GM12892 (cell line): ENCODE data around the gene ST3GAL3.

Source experiments
- DNase-seq: peaks from one replicate; pipeline ENCODE4 v3.0.0; 2011; ENCODE audit not compliant: insufficient read length
- FAIRE-seq: peaks from 2 replicates; lab custom pipeline; 2011; peaks lifted over from hg19 to GRCh38; lab: Jason Lieb, UNC
- POLR2A ChIP-seq: IDR thresholded peaks from 2 replicates; pipeline ENCODE4 v1.6.1; 2011; ENCODE audit warnings: low read depth, low read length, control low read depth
- POLR2AphosphoS5 ChIP-seq: IDR thresholded peaks from 2 replicates; pipeline ENCODE4 v1.6.1; 2011; ENCODE audit warnings: low read depth, low read length, control low read depth
- TAF1 ChIP-seq: IDR thresholded peaks from 2 replicates; pipeline ENCODE4 v1.6.1; 2011; ENCODE audit warnings: low read depth, mild to moderate bottlenecking, control low read depth, low read length, borderline replicate concordance

ST3GAL3 gene

DNA sequence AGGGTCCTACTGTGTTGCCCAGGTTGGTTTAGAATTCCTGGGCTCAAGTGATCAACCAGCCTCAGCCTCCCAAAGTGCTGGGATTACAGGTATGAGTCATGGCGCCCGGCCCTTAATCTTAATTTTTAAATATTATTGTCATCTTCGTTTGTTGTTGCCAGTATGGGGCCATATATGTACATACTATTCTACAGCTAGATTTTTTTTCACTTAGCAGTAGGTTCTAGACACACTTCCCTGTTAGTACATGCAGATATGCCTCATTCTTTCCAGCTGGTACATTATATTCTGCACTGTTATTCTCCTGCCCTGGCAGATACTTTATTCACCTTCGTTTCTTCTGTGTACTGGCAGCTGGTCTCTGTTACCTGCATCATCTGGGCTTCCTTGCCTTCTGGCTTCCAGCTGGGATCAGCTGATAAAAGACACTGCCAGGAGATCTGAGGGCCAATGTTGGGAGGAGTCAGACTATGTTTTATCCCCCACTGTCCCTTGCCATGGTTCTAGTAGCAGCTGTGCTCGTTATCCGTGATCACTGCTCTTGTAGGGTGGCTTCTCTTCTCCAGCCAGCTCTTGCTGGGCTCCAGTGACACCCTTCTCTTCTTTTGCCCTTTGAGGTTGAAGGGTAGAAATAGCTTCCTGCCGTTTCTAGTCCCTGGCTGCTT, 24.7 kb downstream of the ST3GAL3 start:
- DNase-seq (no peak), FAIRE-seq (no peak)
- TF ChIP-seq TAF1, result no peak
- TF ChIP-seq POLR2A, result no peak
- no peak for TF ChIP-seq POLR2AphosphoS5

DNA sequence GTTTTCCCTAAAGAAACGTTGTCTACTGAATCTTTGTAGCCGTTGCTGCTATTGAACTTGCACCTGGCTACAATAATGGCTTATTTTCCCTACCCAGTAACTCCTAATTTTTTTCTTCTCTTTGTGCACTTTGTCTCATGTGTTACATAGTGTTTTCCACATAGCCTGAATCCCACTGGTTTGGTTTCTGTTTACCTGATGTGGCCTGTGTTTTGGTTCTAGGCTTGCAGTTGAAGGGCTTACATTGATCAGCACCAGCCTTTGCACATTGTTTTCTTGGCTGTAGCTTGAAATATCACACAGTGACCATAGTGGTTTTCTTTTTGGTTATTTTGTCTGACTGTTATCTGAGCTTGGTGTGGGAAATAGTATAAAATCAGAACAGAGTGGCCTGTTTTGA, 29.5 kb downstream of the ST3GAL3 start:
- DNase-seq (no peak), FAIRE-seq (no peak)
- no peak for TF ChIP-seq TAF1

DNA sequence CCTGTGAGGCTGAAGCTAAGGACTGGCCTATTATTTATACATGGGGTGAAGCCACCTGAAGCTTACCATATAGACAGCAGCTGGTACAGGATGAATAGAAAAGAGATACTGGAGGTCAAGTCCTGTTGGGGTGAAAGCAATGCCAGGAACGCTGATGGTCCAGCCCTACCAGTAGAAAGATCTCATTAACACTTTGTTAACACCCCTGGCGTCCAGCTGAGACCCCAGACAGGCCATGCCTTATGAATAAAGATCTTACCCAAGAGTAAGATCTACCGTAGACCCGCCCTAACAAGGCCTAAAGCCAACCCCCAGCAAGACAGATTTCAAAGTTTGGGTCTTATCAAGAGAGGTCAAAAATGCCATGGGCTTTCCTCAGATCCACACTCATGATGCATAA, 34.7 kb downstream of the ST3GAL3 start:
- FAIRE-seq (no peak), DNase-seq (no peak)
- TF ChIP-seq POLR2AphosphoS5 (no peak), POLR2A (no peak), TAF1 (no peak)

DNA sequence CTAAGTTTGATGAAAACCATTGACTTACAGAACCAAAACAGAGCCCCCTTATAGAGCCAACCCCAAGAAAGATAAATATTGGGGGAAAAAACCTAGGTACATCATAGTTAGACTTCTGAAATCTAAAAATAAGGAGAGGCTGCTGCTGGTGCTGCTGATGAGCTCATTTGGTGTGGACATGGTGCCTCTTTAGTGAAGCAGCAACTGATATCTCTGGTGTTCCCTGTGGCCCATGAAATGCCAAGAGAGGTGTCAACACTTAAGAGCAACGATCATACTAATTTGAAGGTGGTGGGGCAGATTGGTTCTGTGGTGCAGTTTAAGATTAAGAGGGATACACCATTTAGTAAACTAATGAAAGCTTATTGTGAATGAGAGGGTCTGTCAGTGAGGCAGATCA, 35.9 kb downstream of the ST3GAL3 start:
- no peak for DNase-seq
- FAIRE-seq, result no peak
- TF ChIP-seq TAF1 (no peak), POLR2A (no peak), POLR2AphosphoS5 (no peak)

DNA sequence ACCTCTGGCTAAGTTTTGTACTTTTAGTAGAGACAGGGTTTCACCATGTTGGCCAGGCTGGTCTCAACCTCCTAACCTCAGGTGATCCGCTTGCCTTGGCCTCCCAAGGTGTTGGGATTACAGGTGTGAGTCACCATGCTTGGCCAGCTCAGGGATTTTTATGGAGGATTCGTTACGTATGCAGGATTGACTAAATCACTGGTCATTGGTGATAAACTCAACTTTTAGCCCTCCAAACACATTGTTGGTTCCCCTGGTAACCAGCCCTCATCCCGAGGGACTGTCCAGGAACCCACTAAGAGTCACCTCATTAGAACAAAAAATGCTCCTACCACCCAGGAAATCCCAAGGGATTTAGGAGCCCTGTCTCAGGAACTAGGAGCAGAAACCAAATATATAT, 40.4 kb downstream of the ST3GAL3 start:
- no peak for TF ChIP-seq POLR2A
- no peak for TF ChIP-seq TAF1
- no peak for TF ChIP-seq POLR2AphosphoS5
- DNase-seq, result no peak
- FAIRE-seq, result no peak

DNA sequence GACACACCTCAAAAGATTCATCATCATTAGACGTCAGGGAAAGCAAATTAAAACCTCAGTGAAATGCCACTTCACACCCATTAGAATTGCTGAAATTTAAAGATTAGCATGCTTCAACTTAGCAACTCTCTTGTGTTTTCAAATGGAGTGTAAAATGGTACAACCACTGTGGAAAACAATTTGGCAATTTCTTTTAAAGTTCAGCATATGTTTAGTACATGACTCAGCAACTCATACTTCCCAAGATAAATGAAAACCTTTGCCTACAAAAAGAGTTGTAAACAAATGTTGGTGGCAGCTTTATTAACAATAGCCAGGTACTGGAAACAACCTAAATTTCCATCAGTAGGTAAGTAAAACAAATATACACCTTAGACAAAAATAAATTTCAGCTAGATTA, 42.7 kb downstream of the ST3GAL3 start:
- TF ChIP-seq POLR2A (no peak), POLR2AphosphoS5 (no peak), TAF1 (no peak)
- FAIRE-seq, result no peak

DNA sequence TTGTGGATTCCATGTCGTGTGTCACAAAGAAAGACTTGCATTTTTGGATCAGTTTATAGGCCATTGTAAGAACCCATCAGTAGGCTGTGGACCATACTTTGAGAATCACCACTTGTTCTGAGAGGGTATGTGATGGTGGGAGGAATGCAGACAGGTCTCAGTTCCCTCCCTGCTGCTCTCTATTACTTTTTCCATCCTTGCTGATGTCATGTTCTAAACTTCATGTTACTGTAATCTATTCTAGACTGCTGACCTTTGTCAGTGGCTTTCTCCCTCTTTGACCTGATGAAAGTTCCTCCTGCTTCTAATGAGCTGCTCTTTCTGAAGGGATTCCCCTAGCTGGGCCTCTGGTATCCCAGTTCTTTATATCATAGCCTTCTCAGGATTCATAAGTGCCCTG, 46.1 kb downstream of the ST3GAL3 start:
- FAIRE-seq, result no peak
- DNase-seq, result no peak
- no peak for TF ChIP-seq POLR2AphosphoS5
- TF ChIP-seq POLR2A, result no peak
- no peak for TF ChIP-seq TAF1

More for the DNA sequence above, 42.7 kb downstream of the ST3GAL3 start:
- no peak for DNase-seq

DNA sequence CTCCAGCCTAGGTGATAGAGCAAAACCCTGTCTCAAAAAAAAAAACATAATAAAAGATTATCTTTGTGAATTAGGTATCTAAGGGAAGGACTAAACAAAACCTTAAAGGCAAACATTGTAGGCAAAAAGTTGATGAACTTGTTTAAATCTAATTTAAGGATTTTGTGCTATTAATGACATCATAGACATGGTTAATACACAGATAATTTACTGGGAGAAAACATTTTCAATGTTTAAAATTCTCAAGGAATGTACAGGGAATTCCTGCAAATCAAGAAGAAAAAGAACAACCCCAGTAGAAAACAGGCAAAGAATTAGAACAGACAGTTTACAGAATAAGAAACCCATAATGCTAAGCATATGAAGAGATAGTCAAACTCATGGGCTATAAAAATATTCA, 47.6 kb downstream of the ST3GAL3 start:
- TF ChIP-seq POLR2AphosphoS5, result no peak
- TF ChIP-seq TAF1, result no peak
- TF ChIP-seq POLR2A, result no peak
- FAIRE-seq (no peak), DNase-seq (no peak)

DNA sequence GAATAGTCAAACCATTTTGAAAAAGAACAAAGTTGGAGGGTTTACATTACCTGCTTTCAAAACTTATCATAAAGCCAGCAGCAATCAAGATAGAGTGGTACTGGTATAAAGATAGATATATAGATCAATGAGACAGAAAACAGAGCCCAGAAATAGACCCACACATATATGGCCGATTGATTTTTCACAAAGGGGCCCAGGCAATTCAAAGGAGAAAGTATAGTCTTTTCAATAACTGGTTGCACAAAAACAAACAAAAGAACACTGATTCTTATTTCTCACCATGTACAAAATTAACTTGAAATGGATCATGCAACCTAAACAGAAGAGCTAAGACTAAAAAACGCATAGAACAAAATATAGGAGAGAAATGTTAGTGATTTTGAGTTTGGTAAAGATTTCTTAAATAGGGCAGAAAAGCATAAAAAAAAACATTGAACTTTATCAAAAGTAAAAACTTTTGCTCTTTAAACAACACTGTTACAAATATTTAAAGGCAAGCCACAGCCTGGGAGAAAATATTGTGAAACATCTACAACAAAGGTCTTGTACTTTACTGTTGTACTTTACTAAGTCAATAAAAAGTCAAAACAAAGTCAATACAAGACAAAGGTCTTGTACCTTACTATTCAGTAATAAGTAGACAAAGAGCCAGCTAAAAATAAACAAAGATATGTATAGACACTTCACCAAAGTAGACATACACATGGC, 50.2 kb downstream of the ST3GAL3 start:
- no peak for DNase-seq
- TF ChIP-seq POLR2A (no peak), POLR2AphosphoS5 (no peak)
- FAIRE-seq, result no peak

DNA sequence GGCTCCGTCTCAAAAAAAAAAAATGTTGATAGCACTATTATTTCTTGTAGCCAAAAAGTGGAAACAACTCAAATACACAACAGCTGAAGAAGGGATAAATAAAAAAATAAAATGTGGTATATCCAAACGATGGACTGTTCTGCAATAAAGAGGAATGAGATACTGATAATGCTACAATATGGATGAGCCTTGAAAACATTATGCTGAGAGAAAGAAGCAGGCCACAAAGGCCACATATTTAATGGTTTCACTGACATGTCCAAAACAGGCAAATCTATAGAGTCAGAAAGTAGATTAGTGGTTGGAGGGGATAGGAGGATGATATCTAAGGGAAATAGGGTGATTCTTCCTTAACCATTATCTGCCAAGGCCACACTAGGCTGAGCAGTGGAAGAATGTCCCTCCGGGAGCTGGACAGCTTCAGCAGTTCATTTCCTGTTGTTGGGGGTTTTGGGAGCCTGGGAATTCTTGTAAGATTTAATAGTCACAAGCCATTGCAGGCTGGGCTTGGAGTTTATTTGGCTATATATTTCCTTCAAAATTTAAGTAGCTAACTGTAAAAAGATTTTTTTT, 53.5 kb downstream of the ST3GAL3 start:
- DNase-seq (no peak), FAIRE-seq (no peak)
- TF ChIP-seq POLR2A (no peak), POLR2AphosphoS5 (no peak), TAF1 (no peak)

DNA sequence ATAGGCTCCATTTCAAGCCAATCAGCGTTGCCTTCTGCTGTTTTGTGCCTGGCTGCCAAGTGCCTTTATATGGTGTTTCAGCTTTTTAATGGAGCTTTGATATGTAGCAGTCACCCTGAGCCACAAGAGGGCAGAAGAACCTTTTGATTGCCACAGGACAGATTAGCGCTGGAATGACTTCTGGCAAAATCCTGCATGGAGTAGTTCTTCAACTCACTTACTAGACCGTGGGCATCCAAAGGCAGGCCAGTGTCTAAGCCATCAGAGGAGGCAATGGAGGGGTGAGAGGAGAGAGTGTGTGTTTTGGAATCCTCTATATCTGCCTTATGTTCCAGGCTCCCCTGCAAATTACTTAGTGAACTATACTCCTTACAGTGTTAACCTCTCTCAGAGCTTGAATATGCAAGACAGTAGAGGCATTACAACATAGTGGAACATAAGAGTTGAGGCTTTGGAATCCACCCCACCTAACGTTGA, 56.2 kb downstream of the ST3GAL3 start:
- DNase-seq (peak; percentile 25), FAIRE-seq (peak; percentile 92)
- no peak for TF ChIP-seq POLR2AphosphoS5
- no peak for TF ChIP-seq TAF1
- TF ChIP-seq POLR2A, result no peak

DNA sequence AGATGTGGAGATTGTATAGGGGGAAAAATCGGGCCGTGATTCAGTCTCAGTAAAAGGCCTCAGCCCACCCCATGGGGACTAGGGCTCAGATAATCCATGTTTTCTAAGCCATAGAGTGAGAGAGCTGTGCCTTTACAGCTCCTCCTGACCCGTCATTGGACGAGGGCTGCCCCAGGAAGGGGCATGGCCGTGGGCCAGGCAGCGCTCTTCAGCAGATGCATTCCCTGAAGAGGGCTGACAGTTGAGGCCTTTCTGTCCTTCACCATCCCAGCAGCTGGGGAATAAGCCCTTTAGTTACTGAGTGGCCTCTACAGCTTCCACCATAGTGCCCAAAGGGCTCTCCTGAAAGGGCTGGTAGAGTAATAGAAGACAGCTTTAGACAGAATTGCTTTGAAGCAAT, 57.2 kb downstream of the ST3GAL3 start:
- TF ChIP-seq POLR2A, result no peak
- TF ChIP-seq POLR2AphosphoS5, result no peak
- TF ChIP-seq TAF1, result no peak
- FAIRE-seq (no peak), DNase-seq (no peak)
